ENCODE results near the gene MED28.
A peak's percentile ranks its signal among the peaks of the same experiment; 100 is the strongest.
"Not testable (repeated sequence)": the region's sequence is repeated elsewhere in the genome, so short reads cannot be mapped to it uniquely, and the experiment has no call there.

The MED28 gene

GRCh38 chr4:17657849-17658248, 43.4 kb downstream of the MED28 start:
- H3K4me3 ChIP-seq (ENCODE audit: control insufficient read depth, low read depth, low read length): no peak overlapping the region
- no peak for TF ChIP-seq CTCF (conservative IDR thresholded peaks at IDR 0.05; ENCODE audit: control insufficient read depth, insufficient read depth, low read depth, low read length)
- DNase-seq (ENCODE audit: low read depth): no peak

GRCh38 chr4:17659196-17659595, 44.8 kb downstream of the MED28 start:
- not testable (repeated sequence) for H3K4me3 ChIP-seq (ENCODE audit: control insufficient read depth, low read depth, low read length); DNase-seq (ENCODE audit: low read depth)

- DNase-seq (ENCODE audit: low read depth): peak; percentile 63
- TF ChIP-seq CTCF (conservative IDR thresholded peaks at IDR 0.05; ENCODE audit: control insufficient read depth, insufficient read depth, low read depth, low read length): no peak
- H3K4me3 ChIP-seq (ENCODE audit: control insufficient read depth, low read depth, low read length): no peak overlapping the region
Observed at GRCh38 chr4:17662694-17663093, 48.3 kb downstream of the MED28 start.

DNA sequence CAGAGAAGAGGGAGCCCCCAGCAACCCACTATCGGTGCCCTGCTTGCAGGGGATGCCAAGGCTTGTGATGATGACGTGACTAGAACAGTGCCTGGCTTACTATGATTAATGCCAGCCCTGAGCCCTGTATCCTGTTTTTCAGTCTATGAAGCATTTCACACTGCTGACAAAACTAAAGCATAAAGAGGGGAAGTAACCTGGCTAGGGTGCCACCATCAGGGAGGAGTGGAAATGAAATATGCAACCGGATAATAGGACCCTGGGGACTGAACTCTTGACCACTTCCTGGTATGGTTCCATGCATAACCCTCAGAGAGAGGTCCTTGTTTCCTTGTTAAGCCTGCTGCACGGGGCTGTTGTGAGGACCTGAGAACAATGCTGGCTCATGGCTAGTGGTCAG, 50.3 kb downstream of the MED28 start:
- DNase-seq (ENCODE audit: low read depth): peak; percentile 23
- no peak for TF ChIP-seq CTCF (conservative IDR thresholded peaks at IDR 0.05; ENCODE audit: control insufficient read depth, insufficient read depth, low read depth, low read length)
- H3K4me3 ChIP-seq (ENCODE audit: control insufficient read depth, low read depth, low read length): no peak overlapping the region

GRCh38 chr4:17665346-17665745, 50.9 kb downstream of the MED28 start:
- H3K4me3 ChIP-seq (ENCODE audit: control insufficient read depth, low read depth, low read length): no peak overlapping the region
- DNase-seq (ENCODE audit: low read depth): no peak
- no peak for TF ChIP-seq CTCF (conservative IDR thresholded peaks at IDR 0.05; ENCODE audit: control insufficient read depth, insufficient read depth, low read depth, low read length)

DNA sequence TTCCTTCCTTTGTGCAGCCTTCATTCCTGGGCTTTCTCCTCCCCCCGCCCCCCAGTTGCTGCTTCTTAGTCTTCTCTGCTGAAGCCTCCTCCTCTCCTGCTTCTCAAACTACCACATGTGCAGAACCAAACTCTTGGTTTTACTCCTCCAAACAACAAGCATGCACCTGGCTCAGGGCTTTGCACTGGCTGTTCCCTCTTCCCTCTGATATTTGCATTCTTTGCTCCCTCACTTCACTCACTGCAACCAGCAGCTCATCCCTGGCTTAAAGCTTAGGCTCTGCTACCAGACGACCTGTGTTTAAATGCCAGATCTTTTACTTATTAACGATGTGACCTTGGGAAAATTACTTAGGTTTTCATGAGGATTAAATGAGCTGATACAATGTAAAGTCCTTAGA, 51.4 kb downstream of the MED28 start:
- TF ChIP-seq CTCF (conservative IDR thresholded peaks at IDR 0.05; ENCODE audit: control insufficient read depth, insufficient read depth, low read depth, low read length): no peak
- no peak overlapping the region for H3K4me3 ChIP-seq (ENCODE audit: control insufficient read depth, low read depth, low read length)
- DNase-seq (ENCODE audit: low read depth): no peak

GRCh38 chr4:17667253-17667652, 52.8 kb downstream of the MED28 start:
- no peak overlapping the region for H3K4me3 ChIP-seq (ENCODE audit: control insufficient read depth, low read depth, low read length)
- DNase-seq (ENCODE audit: low read depth): no peak
- no peak for TF ChIP-seq CTCF (conservative IDR thresholded peaks at IDR 0.05; ENCODE audit: control insufficient read depth, insufficient read depth, low read depth, low read length)
